SK-N-SH treated with all-trans-retinoic acid at 6 μM for 48 hours (cell line): ENCODE measurements around the gene AUTS2.

Source experiments
- ATAC-seq: fragments of 200-7000 bp; cut with Tn5 transposase; 3 replicates; pipeline ENCODE4 v1.9.1; 2020; ENCODE audit warnings: mild to moderate bottlenecking, moderate library complexity
- ARNTL ChIP-seq: fragments of 450-650 bp; formaldehyde crosslinking; IDR thresholded peaks from 2 replicates; pipeline ENCODE4 v1.5.0; 2020; ENCODE audit warnings: low read depth, mild to moderate bottlenecking, moderate library complexity, borderline replicate concordance
- BACH2 ChIP-seq: fragments of 250-450 bp; sonication (Bioruptor Pico); IDR thresholded peaks from 2 replicates; pipeline ENCODE4 v1.9.0; 2021; ENCODE audit warnings: mild to moderate bottlenecking, borderline replicate concordance
- CREB5 ChIP-seq: fragments of 250-450 bp; sonication (Bioruptor Pico); IDR thresholded peaks from 2 replicates; pipeline ENCODE4 v1.5.1; 2020; ENCODE audit warnings: low read depth, mild to moderate bottlenecking, moderate library complexity
- CSDC2 ChIP-seq: fragments of 250-450 bp; sonication (Bioruptor Pico); IDR thresholded peaks from 2 replicates; pipeline ENCODE4 v1.5.0; 2020; ENCODE audit warnings: mild to moderate bottlenecking, moderate library complexity
- CSRNP3 ChIP-seq: fragments of 250-450 bp; sonication (Bioruptor Pico); IDR thresholded peaks from 2 replicates; pipeline ENCODE4 v1.5.1; 2021; ENCODE audit warnings: mild to moderate bottlenecking, moderate library complexity
- ESRRG ChIP-seq: fragments of 250-450 bp; sonication (Bioruptor Pico); IDR thresholded peaks from 2 replicates; pipeline ENCODE4 v1.6.1; 2021; ENCODE audit warnings: mild to moderate bottlenecking
- ISL1 ChIP-seq: fragments of 250-450 bp; sonication (Bioruptor Pico); IDR thresholded peaks from 2 replicates; pipeline ENCODE4 v2.1.2; 2022; ENCODE audit warnings: mild to moderate bottlenecking, moderate library complexity
- OSR1 ChIP-seq: fragments of 250-450 bp; sonication (Bioruptor Pico); IDR thresholded peaks from 2 replicates; pipeline ENCODE4 v1.8.0; 2022; ENCODE audit warnings: moderate library complexity, mild to moderate bottlenecking, inconsistent platforms
- PATZ1 ChIP-seq: fragments of 250-450 bp; sonication (Bioruptor Pico); IDR thresholded peaks from 2 replicates; pipeline ENCODE4 v1.8.0; 2020; ENCODE audit warnings: mild to moderate bottlenecking, moderate library complexity, borderline replicate concordance
- POU6F1 ChIP-seq: fragments of 250-450 bp; sonication (Bioruptor Pico); IDR thresholded peaks from 2 replicates; pipeline ENCODE4 v1.8.0; 2021; ENCODE audit warnings: low read depth, mild to moderate bottlenecking, moderate library complexity, borderline replicate concordance
- PPARA ChIP-seq: fragments of 250-450 bp; sonication (Bioruptor Pico); IDR thresholded peaks from 2 replicates; pipeline ENCODE4 v1.5.0; 2020; ENCODE audit warnings: mild to moderate bottlenecking, borderline replicate concordance
- RARB ChIP-seq: fragments of 250-450 bp; sonication (Bioruptor Pico); IDR thresholded peaks from 2 replicates; pipeline ENCODE4 v1.8.0; 2021; ENCODE audit warnings: mild to moderate bottlenecking, moderate library complexity
- SNAI2 ChIP-seq: fragments of 250-450 bp; sonication (Bioruptor Pico); IDR thresholded peaks from 2 replicates; pipeline ENCODE4 v1.5.0; 2020; ENCODE audit warnings: mild to moderate bottlenecking, moderate library complexity
- TOX ChIP-seq: fragments of 250-450 bp; sonication (Bioruptor Pico); IDR thresholded peaks from 2 replicates; pipeline ENCODE4 v1.8.0; 2021; ENCODE audit warnings: mild to moderate bottlenecking, moderate library complexity, borderline replicate concordance
- TSHZ2 ChIP-seq: fragments of 250-450 bp; sonication (Bioruptor Pico); IDR thresholded peaks from 2 replicates; pipeline ENCODE4 v1.5.0; 2020; ENCODE audit warnings: mild to moderate bottlenecking, moderate library complexity
- ZFP3 ChIP-seq: fragments of 250-450 bp; sonication (Bioruptor Pico); IDR thresholded peaks from 2 replicates; pipeline ENCODE4 v1.5.0; 2020; ENCODE audit warnings: mild to moderate bottlenecking, moderate library complexity
- ZFP30 ChIP-seq: fragments of 450-650 bp; formaldehyde crosslinking; IDR thresholded peaks from 2 replicates; pipeline ENCODE4 v1.5.0; 2022; ENCODE audit warnings: mild to moderate bottlenecking, moderate library complexity
- ZNF70 ChIP-seq: fragments of 450-650 bp; formaldehyde crosslinking; IDR thresholded peaks from 2 replicates; pipeline ENCODE4 v1.5.0; 2020; ENCODE audit warnings: mild to moderate bottlenecking, moderate library complexity
- ZNF8 ChIP-seq: fragments of 450-650 bp; formaldehyde crosslinking; IDR thresholded peaks from 2 replicates; pipeline ENCODE4 v1.5.0; 2020; ENCODE audit warnings: mild to moderate bottlenecking, moderate library complexity

Gene AUTS2

GRCh38 chr7:69878015-69878414 is 279.7 kb downstream of the AUTS2 start:
- ATAC-seq, result no peak
- no peak for TF ChIP-seq BACH2 (CRISPR knock-in tag)

GRCh38 chr7:69878591-69878990 is 280.3 kb downstream of the AUTS2 start:
- TF ChIP-seq POU6F1 (CRISPR knock-in tag) (no peak), BACH2 (CRISPR knock-in tag) (no peak), ZFP3 (no peak), ZNF8 (CRISPR knock-in tag) (no peak), ZNF70 (CRISPR knock-in tag) (no peak), PPARA (CRISPR knock-in tag) (no peak)
- ATAC-seq, result peak; percentile 37; the same call in 2 of the 3 replicates

- TF ChIP-seq PPARA (CRISPR knock-in tag), result no peak
- no peak for TF ChIP-seq PATZ1
- TF ChIP-seq ESRRG (CRISPR knock-in tag), result no peak
- TF ChIP-seq ZFP30, result no peak
- no peak for TF ChIP-seq ISL1 (CRISPR knock-in tag)
- TF ChIP-seq ZNF8 (CRISPR knock-in tag), result no peak
- no peak for TF ChIP-seq TSHZ2 (CRISPR knock-in tag)
- TF ChIP-seq CREB5 (CRISPR knock-in tag), result no peak
- TF ChIP-seq OSR1 (CRISPR knock-in tag), result no peak
- TF ChIP-seq RARB, result no peak
- no peak for TF ChIP-seq TOX (CRISPR knock-in tag)
- no peak for TF ChIP-seq ZFP3
- no peak for TF ChIP-seq CSDC2
- no peak for TF ChIP-seq ZNF70 (CRISPR knock-in tag)
- TF ChIP-seq CSRNP3, result no peak
- no peak for TF ChIP-seq SNAI2 (CRISPR knock-in tag)
- TF ChIP-seq POU6F1 (CRISPR knock-in tag), result no peak
- TF ChIP-seq ARNTL (CRISPR knock-in tag), result no peak
- no peak for ATAC-seq
Measured at GRCh38 chr7:69879989-69880388, 281.7 kb downstream of the AUTS2 start.
